ENCODE data around the gene OR2G2.

The OR2G2 gene

DNA sequence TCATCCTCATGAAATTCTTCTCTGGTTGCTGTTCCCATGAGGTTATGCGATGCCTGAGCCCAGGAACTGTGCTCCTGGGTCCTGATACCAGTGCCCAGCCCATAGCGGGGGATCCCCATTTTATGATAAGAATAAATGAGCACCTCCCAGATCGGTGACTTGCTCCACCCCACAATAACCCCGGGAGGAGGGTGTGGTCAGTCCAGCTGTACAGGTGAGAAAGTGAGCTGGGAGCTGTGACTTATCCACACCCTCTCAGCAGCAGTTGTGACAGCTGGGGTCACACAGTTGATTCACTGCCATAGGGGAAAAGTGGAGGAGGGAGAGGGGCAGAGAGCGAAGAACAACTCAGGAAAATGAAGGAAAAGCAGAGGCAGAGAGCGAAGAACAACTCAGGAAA lies 50.6 kb downstream of the OR2G2 start:
- DNase-seq (ENCODE audit: low read depth) = no peak
- TF ChIP-seq, protein P1, sequence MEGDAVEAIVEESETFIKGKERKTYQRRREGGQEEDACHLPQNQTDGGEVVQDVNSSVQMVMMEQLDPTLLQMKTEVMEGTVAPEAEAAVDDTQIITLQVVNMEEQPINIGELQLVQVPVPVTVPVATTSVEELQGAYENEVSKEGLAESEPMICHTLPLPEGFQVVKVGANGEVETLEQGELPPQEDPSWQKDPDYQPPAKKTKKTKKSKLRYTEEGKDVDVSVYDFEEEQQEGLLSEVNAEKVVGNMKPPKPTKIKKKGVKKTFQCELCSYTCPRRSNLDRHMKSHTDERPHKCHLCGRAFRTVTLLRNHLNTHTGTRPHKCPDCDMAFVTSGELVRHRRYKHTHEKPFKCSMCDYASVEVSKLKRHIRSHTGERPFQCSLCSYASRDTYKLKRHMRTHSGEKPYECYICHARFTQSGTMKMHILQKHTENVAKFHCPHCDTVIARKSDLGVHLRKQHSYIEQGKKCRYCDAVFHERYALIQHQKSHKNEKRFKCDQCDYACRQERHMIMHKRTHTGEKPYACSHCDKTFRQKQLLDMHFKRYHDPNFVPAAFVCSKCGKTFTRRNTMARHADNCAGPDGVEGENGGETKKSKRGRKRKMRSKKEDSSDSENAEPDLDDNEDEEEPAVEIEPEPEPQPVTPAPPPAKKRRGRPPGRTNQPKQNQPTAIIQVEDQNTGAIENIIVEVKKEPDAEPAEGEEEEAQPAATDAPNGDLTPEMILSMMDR (IDR thresholded peaks at IDR 0.05; ENCODE audit: insufficient read depth, low read depth, low read length, missing control alignments) = no peak
- no peak overlapping the region for H3K4me3 ChIP-seq (ENCODE audit: low read length)

Measured in epithelial cell of esophagus (primary cell).